Measurements from ENCODE around the gene TMEM132E.

TMEM132E gene

GRCh38 chr17:34634551-34635160 is 55.3 kb downstream of the TMEM132E start:
- DNase-seq (ENCODE audit: low read depth, low spot score): no peak
- Histone ChIP-seq H3K4me1 (ENCODE audit: control insufficient read depth, insufficient read depth, low read length) (no peaks in the 10 kb centered on the region), H3K9me3 (ENCODE audit: control insufficient read depth, insufficient read depth, low read length) (no peaks in the 10 kb centered on the region), H3K36me3 (ENCODE audit: control insufficient read depth, insufficient read depth, low read length) (no peaks in the 10 kb centered on the region; the same call in 1 of the 2 replicates), H3K27ac (ENCODE audit: low read length) (no peak overlapping the region), H3K27me3 (ENCODE audit: control insufficient read depth, insufficient read depth, low read length) (no peaks in the 10 kb centered on the region; the same call in 1 of the 2 replicates), H3K4me3 (ENCODE audit: low read length) (no peak overlapping the region)
- no CpG with 5 or more reads among the region's 15 CpGs for WGBS (ENCODE audit: insufficient coverage, insufficient read length)

- WGBS (ENCODE audit: insufficient coverage, insufficient read length): no CpG with 5 or more reads among the region's 8 CpGs
- H3K4me1 ChIP-seq (ENCODE audit: control insufficient read depth, insufficient read depth, low read length): no peaks in the 10 kb centered on the region
- no peak overlapping the region for H3K4me3 ChIP-seq (ENCODE audit: low read length)
Observed at GRCh38 chr17:34635876-34636275, 56.5 kb downstream of the TMEM132E start.

GRCh38 chr17:34637041-34637547 is 57.7 kb downstream of the TMEM132E start:
- DNase-seq (ENCODE audit: low read depth, low spot score): no peak
- Histone ChIP-seq H3K9me3 (ENCODE audit: control insufficient read depth, insufficient read depth, low read length) (no peaks in the 10 kb centered on the region), H3K27me3 (ENCODE audit: control insufficient read depth, insufficient read depth, low read length) (no peaks in the 10 kb centered on the region; the same call in 1 of the 2 replicates), H3K4me1 (ENCODE audit: control insufficient read depth, insufficient read depth, low read length) (no peaks in the 10 kb centered on the region), H3K27ac (ENCODE audit: low read length) (no peak overlapping the region), H3K4me3 (ENCODE audit: low read length) (no peak overlapping the region), H3K36me3 (ENCODE audit: control insufficient read depth, insufficient read depth, low read length) (no peaks in the 10 kb centered on the region; the same call in 1 of the 2 replicates)
- WGBS (ENCODE audit: insufficient coverage, insufficient read length): no CpG with 5 or more reads among the region's 20 CpGs

More at GRCh38 chr17:34635876-34636275, 56.5 kb downstream of the TMEM132E start:
- H3K27ac ChIP-seq (ENCODE audit: low read length): no peak overlapping the region
- H3K36me3 ChIP-seq (ENCODE audit: control insufficient read depth, insufficient read depth, low read length): no peaks in the 10 kb centered on the region; the same call in 1 of the 2 replicates
- H3K9me3 ChIP-seq (ENCODE audit: control insufficient read depth, insufficient read depth, low read length): no peaks in the 10 kb centered on the region
- no peak for DNase-seq (ENCODE audit: low read depth, low spot score)
- no peaks in the 10 kb centered on the region; the same call in 1 of the 2 replicates for H3K27me3 ChIP-seq (ENCODE audit: control insufficient read depth, insufficient read depth, low read length)

GRCh38 chr17:34637548-34638525 is 58.5 kb downstream of the TMEM132E start:
- DNase-seq (ENCODE audit: low read depth, low spot score): peak; percentile 55
- H3K4me3 ChIP-seq (ENCODE audit: low read length): no peak overlapping the region
- H3K36me3 ChIP-seq (ENCODE audit: control insufficient read depth, insufficient read depth, low read length): no peaks in the 10 kb centered on the region; the same call in 1 of the 2 replicates
- no peak overlapping the region for H3K27ac ChIP-seq (ENCODE audit: low read length)
- no peaks in the 10 kb centered on the region; the same call in 1 of the 2 replicates for H3K27me3 ChIP-seq (ENCODE audit: control insufficient read depth, insufficient read depth, low read length)
- no peaks in the 10 kb centered on the region for H3K4me1 ChIP-seq (ENCODE audit: control insufficient read depth, insufficient read depth, low read length)
- WGBS (ENCODE audit: insufficient coverage, insufficient read length): no CpG with 5 or more reads among the region's 73 CpGs
- H3K9me3 ChIP-seq (ENCODE audit: control insufficient read depth, insufficient read depth, low read length): no peaks in the 10 kb centered on the region

- Histone ChIP-seq H3K9me3 (ENCODE audit: control insufficient read depth, insufficient read depth, low read length) (no peaks in the 10 kb centered on the region), H3K4me1 (ENCODE audit: control insufficient read depth, insufficient read depth, low read length) (no peaks in the 10 kb centered on the region), H3K36me3 (ENCODE audit: control insufficient read depth, insufficient read depth, low read length) (no peaks in the 10 kb centered on the region; the same call in 1 of the 2 replicates), H3K27me3 (ENCODE audit: control insufficient read depth, insufficient read depth, low read length) (no peaks in the 10 kb centered on the region; the same call in 1 of the 2 replicates), H3K27ac (ENCODE audit: low read length) (no peak overlapping the region), H3K4me3 (ENCODE audit: low read length) (no peak overlapping the region)
- no peak for DNase-seq (ENCODE audit: low read depth, low spot score)
- no CpG with 5 or more reads among the region's 17 CpGs for WGBS (ENCODE audit: insufficient coverage, insufficient read length)
Observed at GRCh38 chr17:34638526-34639260, 59.3 kb downstream of the TMEM132E start.

- H3K4me3 ChIP-seq (ENCODE audit: low read length): no peak overlapping the region
- DNase-seq (ENCODE audit: low read depth, low spot score): no peak
- no peak overlapping the region for H3K27ac ChIP-seq (ENCODE audit: low read length)
- WGBS (ENCODE audit: insufficient coverage, insufficient read length): no CpG with 5 or more reads among the region's 6 CpGs
- no peaks in the 10 kb centered on the region; the same call in 1 of the 2 replicates for H3K36me3 ChIP-seq (ENCODE audit: control insufficient read depth, insufficient read depth, low read length)
- H3K27me3 ChIP-seq (ENCODE audit: control insufficient read depth, insufficient read depth, low read length): no peaks in the 10 kb centered on the region; the same call in 1 of the 2 replicates
- no peaks in the 10 kb centered on the region for H3K4me1 ChIP-seq (ENCODE audit: control insufficient read depth, insufficient read depth, low read length)
- H3K9me3 ChIP-seq (ENCODE audit: control insufficient read depth, insufficient read depth, low read length): no peaks in the 10 kb centered on the region
Observed at GRCh38 chr17:34639706-34640425, 60.5 kb downstream of the TMEM132E start.

- Histone ChIP-seq H3K4me3 (ENCODE audit: low read length) (no peak overlapping the region), H3K27ac (ENCODE audit: low read length) (no peak overlapping the region), H3K4me1 (ENCODE audit: control insufficient read depth, insufficient read depth, low read length) (no peaks in the 10 kb centered on the region), H3K9me3 (ENCODE audit: control insufficient read depth, insufficient read depth, low read length) (no peaks in the 10 kb centered on the region), H3K36me3 (ENCODE audit: control insufficient read depth, insufficient read depth, low read length) (no peaks in the 10 kb centered on the region; the same call in 1 of the 2 replicates), H3K27me3 (ENCODE audit: control insufficient read depth, insufficient read depth, low read length) (no peaks in the 10 kb centered on the region; the same call in 1 of the 2 replicates)
- DNase-seq (ENCODE audit: low read depth, low spot score): no peak
- WGBS (ENCODE audit: insufficient coverage, insufficient read length): no CpG with 5 or more reads among the region's 7 CpGs
Observed at GRCh38 chr17:34641368-34641767, 62.0 kb downstream of the TMEM132E start.

- Histone ChIP-seq H3K36me3 (ENCODE audit: control insufficient read depth, insufficient read depth, low read length) (no peaks in the 10 kb centered on the region), H3K27me3 (ENCODE audit: control insufficient read depth, insufficient read depth, low read length) (no peaks in the 10 kb centered on the region), H3K9me3 (ENCODE audit: control insufficient read depth, insufficient read depth, low read length) (no peaks in the 10 kb centered on the region), H3K4me3 (ENCODE audit: low read length) (no peak overlapping the region), H3K27ac (ENCODE audit: low read length) (no peak overlapping the region), H3K4me1 (ENCODE audit: control insufficient read depth, insufficient read depth, low read length) (no peaks in the 10 kb centered on the region)
- no peak for DNase-seq (ENCODE audit: low read depth, low spot score)
- no CpG with 5 or more reads among the region's 3 CpGs for WGBS (ENCODE audit: insufficient coverage, insufficient read length)
Observed at GRCh38 chr17:34644941-34645550, 65.7 kb downstream of the TMEM132E start.

- no peak overlapping the region for H3K27ac ChIP-seq (ENCODE audit: low read length)
- no peak overlapping the region for H3K4me3 ChIP-seq (ENCODE audit: low read length)
- H3K4me1 ChIP-seq (ENCODE audit: control insufficient read depth, insufficient read depth, low read length): no peaks in the 10 kb centered on the region
- no peak for DNase-seq (ENCODE audit: low read depth, low spot score)
- WGBS (ENCODE audit: insufficient coverage, insufficient read length): no CpG with 5 or more reads among the region's 3 CpGs
- no peaks in the 10 kb centered on the region for H3K36me3 ChIP-seq (ENCODE audit: control insufficient read depth, insufficient read depth, low read length)
- H3K9me3 ChIP-seq (ENCODE audit: control insufficient read depth, insufficient read depth, low read length): no peaks in the 10 kb centered on the region
- H3K27me3 ChIP-seq (ENCODE audit: control insufficient read depth, insufficient read depth, low read length): no peaks in the 10 kb centered on the region
Observed at GRCh38 chr17:34645594-34645993, 66.2 kb downstream of the TMEM132E start.
